Stimulated activated CD4-positive, alpha-beta T cell treated with anti-CD3 and anti-CD28 coated beads, TNF-alpha, amount 100 ng/mL, for 4 hours (primary cell): ENCODE data around the gene HASPIN.

Experiments used
- DNase-seq, 3 experiments: peaks; one replicate each; pipeline ENCODE4 v3.0.0-alpha.2; 2020; ENCODE audit warnings: low read depth in 3 of 3

Gene HASPIN

DNA sequence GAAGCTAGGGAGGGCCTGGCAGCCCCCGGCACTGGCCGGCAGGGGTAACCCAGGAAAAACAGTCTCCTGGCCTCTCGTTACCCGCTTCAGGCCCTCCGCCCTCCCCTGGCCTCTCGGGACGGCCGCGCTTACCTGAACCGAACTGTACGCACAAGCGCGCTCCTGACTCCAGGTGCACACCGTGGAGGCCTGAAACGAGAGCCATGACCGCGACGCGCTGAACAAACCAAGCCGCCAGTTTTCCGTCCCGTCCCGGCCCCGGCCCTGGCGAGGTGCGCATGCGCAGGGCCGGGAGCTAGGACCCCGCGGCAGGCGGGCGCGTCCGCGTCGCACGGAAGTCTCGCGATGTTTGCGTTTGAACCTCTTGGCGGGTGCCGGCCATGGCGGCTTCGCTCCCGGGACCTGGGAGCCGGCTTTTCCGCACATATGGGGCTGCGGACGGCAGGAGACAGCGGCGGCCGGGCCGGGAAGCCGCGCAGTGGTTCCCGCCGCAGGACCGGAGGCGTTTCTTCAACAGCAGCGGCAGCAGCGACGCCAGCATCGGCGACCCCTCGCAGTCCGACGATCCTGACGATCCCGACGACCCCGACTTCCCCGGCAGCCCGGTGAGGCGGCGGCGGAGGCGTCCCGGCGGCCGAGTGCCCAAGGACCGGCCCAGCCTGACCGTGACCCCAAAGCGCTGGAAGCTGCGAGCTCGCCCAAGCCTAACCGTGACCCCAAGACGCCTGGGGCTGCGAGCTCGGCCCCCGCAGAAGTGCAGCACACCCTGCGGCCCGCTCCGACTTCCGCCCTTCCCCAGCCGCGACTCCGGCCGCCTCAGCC lies at the start of gene HASPIN:
Gene HASPIN (plus strand): TSS at position 348 of the 822 bp plus-strand sequence. CDS start 33 bp downstream, at position 381.
- DNase-seq, result peak; percentile 85 to 87 (median 86)

DNA sequence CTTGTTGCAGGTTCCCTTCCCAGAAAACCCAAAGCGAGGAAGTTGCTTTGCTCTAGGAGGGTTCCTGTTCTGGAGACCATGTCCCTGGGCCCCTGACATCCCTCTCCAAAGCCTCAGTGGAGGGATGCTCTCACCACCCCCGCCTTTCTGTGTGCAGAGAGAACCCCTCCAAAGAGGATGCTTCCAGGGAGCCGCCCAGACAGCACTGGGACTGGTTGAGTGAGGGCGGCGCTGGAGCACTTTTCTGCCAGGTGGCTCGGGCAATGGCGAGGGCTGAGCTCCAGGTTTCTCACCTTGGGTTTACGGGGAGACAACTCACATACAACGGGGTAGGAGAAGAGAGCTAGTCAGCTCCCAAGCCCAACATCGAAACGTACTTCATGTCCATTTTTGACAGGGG lies 47.8 kb upstream of the HASPIN start:
- no peak for DNase-seq

DNA sequence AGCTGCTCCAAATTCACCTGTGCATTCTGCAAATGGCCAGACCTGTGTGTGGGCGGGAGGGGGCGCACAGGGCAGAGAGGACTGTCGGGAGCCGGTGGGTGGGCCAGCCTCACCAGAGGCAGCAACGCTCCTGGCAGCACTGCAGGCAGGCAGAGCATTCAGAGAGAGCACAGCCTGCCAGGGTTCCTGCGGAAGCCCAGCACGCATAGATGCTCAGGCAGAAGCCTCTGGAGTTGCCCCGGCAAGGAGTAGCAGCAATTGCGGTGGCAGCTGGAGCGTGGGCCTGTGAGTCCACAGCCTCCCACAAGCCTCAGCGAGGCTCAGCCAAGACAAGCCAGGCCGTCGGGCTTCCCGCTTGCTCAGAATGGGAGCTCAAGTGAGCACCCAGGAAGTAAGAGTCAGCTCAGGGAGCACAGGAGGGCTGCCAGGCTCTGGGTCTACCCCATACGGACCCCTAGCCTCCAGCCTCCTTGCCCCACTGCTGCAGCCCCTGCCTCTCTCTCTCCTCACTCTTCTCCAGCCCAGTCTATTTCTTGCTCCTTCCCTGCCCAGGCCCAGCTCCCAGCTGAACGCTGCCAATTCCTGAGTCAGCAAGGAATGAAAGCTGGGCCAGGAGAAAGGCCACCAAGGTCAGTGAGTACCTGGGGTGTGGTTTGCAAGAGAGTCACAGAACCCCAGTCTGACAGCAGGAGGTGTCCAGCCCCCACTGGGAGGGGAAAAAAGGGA lies 45.4 kb upstream of the HASPIN start:
- no peak for DNase-seq

DNA sequence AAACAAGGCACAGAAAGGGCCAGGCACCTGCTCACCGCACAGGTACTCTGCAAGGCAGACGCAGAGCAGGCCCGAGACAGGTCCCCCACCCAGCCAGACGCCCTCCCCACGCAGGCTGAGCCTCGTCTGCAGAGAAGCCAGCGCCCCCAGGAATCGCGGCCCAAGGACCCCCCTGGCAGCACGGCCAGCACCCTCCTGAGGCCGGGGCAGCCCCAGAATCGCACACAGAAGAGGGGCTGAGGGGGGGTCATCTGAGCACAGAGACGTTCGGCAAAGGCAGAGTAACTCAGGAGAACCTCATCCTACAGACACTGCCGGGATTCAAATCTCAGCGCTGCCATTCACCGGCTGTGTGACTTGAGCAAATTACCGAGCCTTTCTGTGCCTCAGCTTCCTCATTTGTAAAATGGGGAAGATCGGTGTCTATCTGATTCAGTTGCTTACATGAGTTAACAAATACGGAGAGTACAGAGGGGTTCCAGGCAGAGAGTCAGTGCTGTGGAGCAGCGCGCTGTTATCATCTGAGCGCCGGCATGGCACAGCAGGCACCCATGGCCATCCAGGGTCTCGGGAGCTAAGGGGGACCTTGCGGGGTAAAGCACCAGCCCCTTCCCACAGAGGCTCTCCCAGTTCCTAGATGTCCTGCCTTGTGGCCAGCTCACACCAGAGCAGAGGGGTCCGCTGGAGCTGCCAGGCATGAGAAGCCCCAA lies 44.7 kb upstream of the HASPIN start:
- no peak for DNase-seq

DNA sequence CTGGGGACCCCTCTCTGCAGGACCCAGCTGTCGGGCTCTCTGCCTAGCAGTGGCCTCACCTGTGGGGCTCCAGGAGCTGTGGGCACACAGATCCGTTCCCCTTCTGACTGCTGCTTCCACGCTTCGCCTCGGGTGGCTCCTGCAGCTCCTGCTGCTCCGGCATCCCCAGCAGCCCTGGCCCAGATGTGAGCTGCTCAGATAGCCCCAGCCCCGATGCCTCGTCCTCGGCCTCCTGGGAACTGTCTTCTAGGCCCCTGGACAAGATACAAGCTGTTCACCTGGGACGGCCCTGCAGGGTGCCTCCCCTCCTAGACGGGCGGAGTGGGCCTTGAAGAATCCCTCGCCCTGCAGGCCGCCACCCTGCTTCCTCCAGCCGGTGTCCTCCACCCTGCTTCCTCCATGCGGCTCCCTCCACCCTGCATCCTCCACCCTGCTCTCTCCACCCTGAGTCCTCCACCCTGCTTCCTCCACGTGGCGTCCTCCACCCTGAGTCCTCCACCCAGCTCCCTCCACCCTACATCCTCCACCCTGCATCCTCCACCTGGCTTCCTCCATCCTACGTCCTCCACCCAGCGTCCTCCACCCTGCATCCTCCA lies 44.1 kb upstream of the HASPIN start:
- DNase-seq, result no peak

DNA sequence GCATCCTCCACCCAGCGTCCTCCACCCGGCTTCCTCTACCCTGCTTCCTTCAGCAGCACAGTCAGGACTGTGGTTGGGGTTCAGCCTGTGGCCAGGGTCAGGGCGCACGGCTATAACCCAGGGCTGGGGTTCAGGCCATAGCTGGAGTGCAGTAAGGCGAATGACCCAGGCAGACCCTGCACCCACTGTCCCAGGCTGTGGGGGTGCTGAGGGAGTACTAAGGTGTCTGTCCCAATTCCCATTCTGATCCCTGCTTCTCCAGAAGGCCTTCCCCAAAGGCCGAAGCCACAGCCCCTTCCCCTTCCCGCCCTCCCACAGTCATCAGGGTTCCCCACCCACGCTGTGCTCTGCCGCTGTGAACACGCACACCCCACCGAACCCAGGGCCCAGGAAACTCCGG lies 42.6 kb upstream of the HASPIN start:
- DNase-seq, result no peak

DNA sequence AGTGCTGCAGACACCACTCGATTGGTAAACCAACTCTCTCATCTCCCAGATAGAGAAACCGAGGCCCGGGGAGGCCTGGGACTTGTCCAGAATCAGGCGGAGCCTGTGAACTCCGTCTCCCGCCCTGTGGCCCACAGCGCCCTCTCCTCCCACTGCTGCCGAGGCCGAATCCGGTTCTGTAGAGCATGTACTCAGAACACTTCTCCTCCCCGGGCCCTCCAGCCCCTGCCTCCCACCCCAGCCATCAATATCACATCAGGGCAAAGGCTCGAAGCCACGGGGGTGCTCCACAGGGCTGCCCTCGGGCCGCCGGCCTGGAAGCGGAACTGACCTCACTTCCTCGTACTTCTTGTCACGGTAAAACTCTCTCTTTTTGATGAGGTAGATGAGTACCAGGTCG lies 42.1 kb upstream of the HASPIN start:
- DNase-seq, result no peak

DNA sequence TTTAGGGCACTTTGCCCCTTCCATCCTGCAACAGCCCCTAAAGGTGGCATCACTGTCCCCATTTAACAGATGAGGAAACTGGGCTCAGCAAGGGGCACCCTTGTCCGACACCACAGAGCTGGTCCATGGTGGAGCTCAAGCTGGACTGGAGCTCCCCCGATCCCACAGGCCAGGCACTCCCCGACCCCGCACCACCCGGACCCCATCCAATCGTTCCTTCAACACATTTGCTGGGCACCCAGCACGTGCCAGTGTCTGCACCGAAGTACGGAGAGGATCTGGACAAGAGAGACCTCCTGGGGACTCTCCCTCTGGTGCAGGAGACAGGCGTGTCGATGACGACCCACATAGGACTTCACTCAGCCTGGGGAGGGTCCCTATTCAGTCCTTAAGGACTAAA lies 41.7 kb upstream of the HASPIN start:
- DNase-seq, result no peak

DNA sequence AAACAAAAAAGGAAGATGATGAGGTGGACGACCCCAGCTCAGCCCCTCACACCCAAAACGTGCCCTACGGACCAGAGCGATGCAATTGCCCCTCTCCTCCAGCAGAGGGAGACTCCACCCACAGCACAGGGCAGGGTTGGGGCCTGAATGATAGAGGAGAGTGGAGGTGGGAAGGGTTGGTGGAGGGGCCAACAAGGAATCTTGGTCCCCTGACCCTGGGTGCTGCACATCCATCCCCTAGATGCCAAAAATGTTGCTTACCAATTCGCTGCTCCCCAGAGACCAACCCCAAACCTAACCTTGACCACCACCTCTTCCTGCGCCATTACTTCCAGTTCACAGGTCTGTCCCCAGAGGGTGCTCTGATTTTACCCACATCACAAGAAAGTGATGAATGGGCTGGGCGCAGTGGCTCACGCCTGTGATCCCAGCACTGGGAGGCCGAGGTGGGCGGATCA lies 40.6 kb upstream of the HASPIN start:
- DNase-seq, result peak; percentile 33 to 35 (median 33)

DNA sequence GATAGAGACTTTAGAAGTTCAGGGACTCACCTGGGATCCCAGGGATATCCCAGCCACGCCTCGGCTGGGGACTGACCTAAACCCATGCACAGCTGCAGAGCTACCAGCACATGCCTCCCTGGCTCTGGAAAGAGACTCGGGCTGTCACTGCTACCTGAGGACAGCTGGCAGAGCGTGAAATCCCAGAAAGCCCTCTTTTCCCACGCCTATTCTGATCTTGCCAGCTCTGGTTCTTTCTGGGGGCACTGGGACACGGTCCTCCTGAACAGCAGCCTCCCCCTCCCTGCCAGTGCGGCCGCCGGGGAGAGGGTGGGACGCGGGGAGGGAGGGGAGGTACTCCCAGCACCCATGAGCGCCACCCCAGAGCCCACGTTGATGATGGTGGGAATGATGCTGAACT lies 38.5 kb upstream of the HASPIN start:
- DNase-seq, result no peak

DNA sequence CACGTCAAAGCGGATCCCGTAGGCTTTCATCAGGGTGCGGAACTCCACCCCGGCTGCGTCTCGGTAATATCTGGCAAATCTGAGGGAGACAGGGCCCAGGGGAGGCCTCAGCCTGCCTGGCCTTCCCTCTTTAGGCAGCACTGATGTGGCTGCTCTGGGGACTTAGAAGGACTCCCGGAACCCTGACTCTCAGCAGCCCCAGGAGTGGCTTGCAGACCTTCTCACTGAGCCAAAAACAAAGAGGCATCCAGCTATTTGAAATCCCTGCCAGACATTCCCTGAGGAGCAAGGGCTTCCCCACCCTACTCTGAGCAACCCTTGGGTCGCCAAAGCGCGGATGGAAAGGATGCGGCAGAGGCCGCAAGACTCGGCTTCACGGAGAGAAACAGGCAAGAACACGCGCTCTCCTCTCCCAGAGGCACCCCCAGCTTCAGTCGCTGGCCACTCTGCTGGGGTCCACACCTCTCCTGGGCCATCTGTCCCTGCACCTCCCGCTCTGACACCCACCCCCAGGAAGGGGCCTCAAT lies 35.6 kb upstream of the HASPIN start:
- no peak for DNase-seq

DNA sequence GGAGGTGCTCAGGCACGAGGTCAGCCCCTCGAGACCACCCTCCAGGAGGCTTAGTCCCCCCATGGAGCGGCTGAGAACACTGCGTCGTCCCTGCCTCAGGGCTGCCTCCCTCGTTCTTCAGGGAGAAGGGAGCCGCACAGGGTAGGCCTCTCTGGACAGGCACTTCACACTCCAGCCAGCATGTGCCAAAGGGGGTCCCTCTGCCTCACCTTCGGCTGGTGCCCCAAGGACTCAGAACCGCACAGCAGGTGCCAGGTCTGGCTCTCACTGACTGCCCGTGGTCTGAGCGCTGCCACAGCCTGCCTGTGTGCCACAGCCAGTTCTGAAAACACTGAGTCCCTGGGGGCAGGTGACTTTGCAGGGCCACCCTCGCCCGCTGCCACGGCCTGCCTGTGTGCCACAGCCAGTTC lies 34.8 kb upstream of the HASPIN start:
- DNase-seq, result no peak

DNA sequence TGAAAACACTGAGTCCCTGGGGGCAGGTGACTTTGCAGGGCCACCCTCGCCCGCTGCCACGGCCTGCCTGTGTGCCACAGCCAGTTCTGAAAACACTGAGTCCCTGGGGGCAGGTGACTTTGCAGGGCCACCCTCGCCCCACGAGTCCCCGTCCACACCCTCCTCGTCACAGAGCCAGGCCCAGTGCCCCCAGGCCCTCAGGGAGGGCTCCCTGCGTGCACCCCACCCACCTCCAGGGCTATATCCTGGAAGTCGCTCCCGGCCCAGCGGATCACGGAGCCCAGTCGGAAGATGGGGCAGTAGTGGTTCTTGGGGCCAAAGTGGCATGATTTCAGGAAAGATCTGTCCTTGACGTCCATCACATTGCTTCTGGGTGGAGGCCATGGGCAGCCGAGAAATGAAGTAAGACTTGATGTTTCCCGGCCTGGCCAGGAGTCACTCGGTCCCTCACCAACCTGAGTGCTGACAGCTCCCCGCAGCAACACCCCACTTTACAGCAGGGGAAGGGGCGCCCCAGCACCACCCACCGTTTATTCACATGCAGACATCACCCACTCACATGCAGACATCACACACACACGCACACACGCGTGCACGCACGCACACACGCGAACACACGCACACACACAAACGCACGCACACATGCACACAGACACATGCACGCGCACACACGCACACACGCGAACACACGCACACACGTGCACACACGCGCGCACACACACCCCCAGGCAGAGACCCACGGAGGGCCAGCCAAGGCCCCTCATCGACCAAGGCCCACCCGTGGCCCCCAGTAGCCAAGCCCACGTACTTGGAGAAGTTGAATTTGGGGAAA lies 34.2 kb upstream of the HASPIN start:
- DNase-seq, result no peak

DNA sequence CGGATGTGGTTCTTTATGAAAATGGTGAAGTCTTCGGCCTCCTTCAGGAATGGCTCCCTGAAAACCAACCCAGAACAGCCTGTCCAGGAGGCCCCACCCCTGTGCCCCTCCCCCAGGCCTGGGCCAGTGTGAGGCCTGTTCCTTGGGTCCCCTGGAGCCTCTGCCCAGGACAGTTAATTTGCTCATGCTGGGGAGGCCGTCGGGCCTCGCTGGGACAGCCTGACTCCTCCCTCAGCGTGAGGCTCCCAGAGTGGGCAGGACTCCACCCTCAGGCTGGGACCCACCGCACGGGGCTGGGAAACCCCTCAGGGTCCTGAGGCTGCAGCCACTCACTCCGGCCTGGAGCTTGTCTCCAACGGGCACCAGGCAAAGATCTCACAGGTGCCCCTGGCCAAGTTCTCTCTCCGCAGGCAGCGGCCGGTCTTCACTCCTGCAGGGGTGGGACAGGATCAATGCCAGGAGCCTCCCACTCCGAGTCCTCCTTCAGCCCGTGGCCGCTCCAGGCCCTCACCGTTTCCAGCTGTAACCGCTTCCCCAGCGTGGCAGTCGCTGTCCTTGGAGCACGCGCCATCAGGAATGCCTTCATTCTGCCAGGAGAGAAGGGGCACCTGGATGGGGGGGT lies 33.5 kb upstream of the HASPIN start:
- no peak for DNase-seq

DNA sequence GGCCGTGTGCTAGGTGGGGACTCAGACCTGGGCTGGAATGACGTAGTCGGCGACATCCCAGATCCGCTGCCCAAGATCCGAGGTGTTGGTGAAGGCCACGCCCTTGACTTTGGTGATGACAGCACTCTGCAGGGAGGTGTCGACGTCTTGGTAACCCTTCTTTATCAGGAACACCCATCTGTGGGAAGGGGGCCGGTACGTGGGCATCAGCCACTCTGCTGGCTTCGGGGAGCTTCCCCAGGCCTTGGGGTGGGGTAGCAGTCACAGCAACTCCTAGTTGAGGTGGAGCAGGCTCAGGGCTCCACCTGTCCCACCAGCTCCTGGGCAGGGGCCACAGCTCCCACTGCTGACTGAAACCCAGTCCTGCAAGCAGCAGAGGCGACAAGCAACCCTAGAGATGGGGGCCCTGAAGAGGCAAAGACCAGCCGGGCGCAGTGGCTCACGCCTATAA lies 32.1 kb upstream of the HASPIN start:
- no peak for DNase-seq

DNA sequence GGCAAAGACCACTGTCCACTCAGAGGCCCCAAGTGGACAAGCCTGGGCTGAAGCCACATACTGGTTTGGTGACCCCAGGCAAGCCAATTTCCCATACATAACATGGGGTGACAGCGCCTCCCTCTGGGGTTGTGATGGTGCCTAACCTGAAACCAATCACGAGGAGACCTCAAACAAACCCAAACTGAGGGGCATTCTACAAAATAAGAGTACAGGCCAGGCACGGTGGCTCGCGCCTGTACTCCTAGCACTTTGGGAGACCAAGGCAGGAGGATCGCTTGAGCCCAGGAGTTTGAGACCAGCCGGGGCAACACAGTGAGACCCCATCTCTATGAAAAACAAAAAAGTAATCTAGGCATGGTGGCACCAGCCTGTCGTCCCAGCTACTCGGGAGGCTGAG lies 31.4 kb upstream of the HASPIN start:
- DNase-seq, result no peak

DNA sequence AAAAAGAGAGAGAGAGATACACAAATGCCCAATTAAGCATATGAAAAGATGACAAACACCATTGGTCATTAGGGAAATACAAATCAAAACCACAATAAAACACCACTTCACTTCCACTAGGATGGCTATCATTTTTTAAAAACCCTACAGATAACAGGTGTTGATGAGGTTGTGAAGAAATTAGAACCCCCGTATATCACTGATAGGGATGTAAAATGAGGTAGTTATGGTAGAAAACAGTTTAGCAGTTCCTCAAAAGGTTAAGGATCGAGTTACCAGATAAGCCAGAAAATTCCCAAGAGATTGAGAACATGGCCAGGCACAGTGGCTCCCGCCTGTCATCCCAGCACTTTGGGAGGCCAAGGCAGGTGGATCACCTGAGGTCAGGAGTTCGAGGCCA lies 30.6 kb upstream of the HASPIN start:
- no peak for DNase-seq

DNA sequence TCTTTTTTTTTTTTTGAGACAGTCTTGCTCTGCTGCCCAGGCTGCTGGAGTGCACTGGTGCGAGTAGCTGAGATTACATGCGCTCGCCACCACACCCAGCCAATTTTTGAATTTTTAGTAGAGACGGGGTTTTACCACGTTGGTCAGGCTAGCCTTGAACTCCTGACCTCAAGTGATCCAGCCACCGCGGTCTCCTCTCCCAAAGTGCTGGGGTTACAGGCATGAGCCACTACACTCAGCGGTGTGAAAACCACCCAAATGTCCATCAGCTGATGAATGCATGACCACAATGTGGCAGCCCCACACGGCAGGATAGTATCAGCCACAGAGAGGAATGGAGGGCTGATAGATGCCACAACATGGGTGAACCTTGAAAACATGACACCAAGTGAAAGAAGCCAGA lies 29.9 kb upstream of the HASPIN start:
- no peak for DNase-seq

DNA sequence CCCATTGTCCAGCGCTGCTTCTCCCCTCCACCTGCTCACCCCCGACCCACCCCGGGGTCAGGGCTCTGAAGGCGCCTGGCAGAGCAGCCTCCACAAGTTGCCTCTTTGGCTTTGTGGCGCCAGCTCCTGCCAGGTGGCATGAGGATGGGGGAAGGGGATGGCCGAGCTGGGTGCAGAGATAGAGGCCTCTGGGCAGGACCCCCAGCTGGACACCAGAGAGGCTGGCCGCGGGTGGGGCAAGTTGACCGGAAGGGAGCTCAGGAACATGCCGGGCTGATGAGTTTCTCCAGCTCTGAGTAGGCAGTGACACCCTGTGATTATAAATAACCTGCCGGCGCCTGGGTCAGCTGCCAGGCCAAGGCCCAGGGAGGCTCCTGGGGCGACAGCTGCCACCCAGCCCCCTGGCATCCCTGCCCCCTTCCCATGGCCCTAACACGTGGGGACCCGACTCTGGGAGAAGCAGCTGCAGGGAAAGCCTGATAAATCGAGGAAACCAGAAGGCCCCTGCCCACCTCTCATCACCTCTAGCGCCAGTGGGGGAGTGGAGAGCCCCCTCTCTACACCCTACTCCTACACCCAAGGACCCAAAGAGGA lies 28.5 kb upstream of the HASPIN start:
- DNase-seq, result no peak
